SK-N-SH (cell line): ENCODE data around the gene AP4E1. TPM values are rescaled to one million over a fixed set of nuclear protein-coding genes. Genes with fewer than 3 reads are reported as not detected.

ENCODE experiments used
- CTCF ChIA-PET: fragments of 300-600, 350-600 bp; formaldehyde crosslinking; extraction: SDS; loops from one replicate; lab custom pipeline; 2021; lab: Yijun Ruan, JAX
- POLR2A ChIA-PET: fragments of 350-600 bp; sonication (Branson Sonifier 250); formaldehyde crosslinking; extraction: SDS; loops from one replicate; lab custom pipeline; 2020; ENCODE audit warnings: antibody characterized with exemption, inconsistent platforms; lab: Yijun Ruan, JAX
- DNase-seq: peaks from one replicate; pipeline ENCODE4 v3.0.0; 2012
- H2AFZ ChIP-seq: fragments of 200-600 bp; sonication (generic); 2 replicates; pipeline ENCODE4 v1.8.1; 2016; ENCODE audit warnings: antibody characterized with exemption, mild to moderate bottlenecking, low read depth
- H3F3A ChIP-seq: fragments of 200-600 bp; sonication (generic); replicated peaks from 2 replicates; pipeline ENCODE3; 2016; ENCODE audit warnings: antibody characterized with exemption, mild to moderate bottlenecking; ENCODE audit not compliant: insufficient read depth
- H3K27ac ChIP-seq, 2 experiments: fragments of 200-500 bp in 1 of 2; fragments of 200-600 bp in 1 of 2; sonication (Bioruptor generic) in 1 of 2; sonication (generic), shearing (Covaris generic) in 1 of 2; 2 replicates each; pipeline versions ENCODE4 v1.5.1 to v1.6.1; 2014 to 2016; ENCODE audit warnings: low read depth in 2 of 2, inconsistent platforms in 1 of 2, low read length in 1 of 2, mild to moderate bottlenecking in 1 of 2, mixed read lengths in 1 of 2
- H3K27me3 ChIP-seq: fragments of 200-600 bp; sonication (generic), shearing (Covaris generic); 2 replicates; pipeline ENCODE4 v1.6.1; 2016; ENCODE audit warnings: mixed run types; ENCODE audit not compliant: insufficient read depth
- H3K36me3 ChIP-seq, 2 experiments: fragments of 200-500 bp in 1 of 2; fragments of 200-600 bp in 1 of 2; sonication (Bioruptor generic) in 1 of 2; sonication (generic) in 1 of 2; replicated peaks in 1 of 2; 2 replicates each; pipeline versions ENCODE3 to v1.5.1; 2014 to 2016; ENCODE audit warnings: low read length in 1 of 2, mild to moderate bottlenecking in 1 of 2; ENCODE audit not compliant: insufficient read depth in 2 of 2, control insufficient read depth in 1 of 2
- H3K4me1 ChIP-seq, 2 experiments: fragments of 200-500 bp in 1 of 2; fragments of 200-600 bp in 1 of 2; sonication (Bioruptor generic) in 1 of 2; sonication (generic), shearing (Covaris generic) in 1 of 2; 2 replicates each; pipeline versions ENCODE4 v1.5.1 to v1.6.1; 2014 to 2016; ENCODE audit warnings: low read depth in 1 of 2, low read length in 1 of 2, mixed run types in 1 of 2; ENCODE audit not compliant: insufficient read depth in 2 of 2, control insufficient read depth in 1 of 2
- H3K4me2 ChIP-seq: fragments of 200-600 bp; sonication (generic), shearing (Covaris generic); 2 replicates; pipeline ENCODE4 v1.6.1; 2017; ENCODE audit warnings: mixed run types
- H3K4me3 ChIP-seq, 2 experiments: fragments of 200-500 bp in 1 of 2; fragments of 200-600 bp in 1 of 2; sonication (Bioruptor generic) in 1 of 2; sonication (generic), shearing (Covaris generic) in 1 of 2; 2 replicates each; pipeline versions ENCODE4 v1.5.1 to v1.8.1; 2014 to 2016; ENCODE audit warnings: low read depth in 2 of 2, inconsistent platforms in 1 of 2, low read length in 1 of 2, mild to moderate bottlenecking in 1 of 2, mixed read lengths in 1 of 2, moderate library complexity in 1 of 2
- H3K79me2 ChIP-seq: fragments of 200-600 bp; sonication (generic); 2 replicates; pipeline ENCODE4 v1.8.1; 2017; ENCODE audit warnings: mild to moderate bottlenecking; ENCODE audit not compliant: insufficient read depth
- H3K9ac ChIP-seq: fragments of 200-600 bp; sonication (generic); 2 replicates; pipeline ENCODE4 v1.6.1; 2017; ENCODE audit warnings: mixed run types
- H3K9me2 ChIP-seq: fragments of 200-600 bp; sonication (generic); 2 replicates; pipeline ENCODE4 v1.6.1; 2017; ENCODE audit warnings: mixed run types
- H3K9me3 ChIP-seq: fragments of 200-600 bp; sonication (generic); 2 replicates; pipeline ENCODE4 v1.6.1; 2017; ENCODE audit warnings: mixed run types, mild to moderate bottlenecking, moderate library complexity
- H4K20me1 ChIP-seq: fragments of 200-600 bp; sonication (generic); 2 replicates; pipeline ENCODE4 v1.6.1; 2017; ENCODE audit warnings: mild to moderate bottlenecking, mixed run types; ENCODE audit not compliant: insufficient read depth
- CTCF ChIP-seq: fragments of 200-600 bp; sonication (generic); IDR thresholded peaks from 2 replicates; pipeline ENCODE4 v1.6.1; 2017; ENCODE audit warnings: antibody characterized with exemption, mild to moderate bottlenecking, moderate library complexity
- EP300 ChIP-seq, 2 experiments: IDR thresholded peaks; 2 replicates each; pipeline versions ENCODE4 v1.4.0 to v1.6.1; 2012; ENCODE audit warnings: borderline replicate concordance in 1 of 2, low read depth in 1 of 2, low read length in 1 of 2
- FOSL2 ChIP-seq: IDR thresholded peaks from 2 replicates; pipeline ENCODE4 v1.4.0; 2012; ENCODE audit warnings: low read depth, mild to moderate bottlenecking, moderate library complexity, borderline replicate concordance
- FOXJ3 ChIP-seq: sonication (generic); formaldehyde crosslinking; IDR thresholded peaks from 2 replicates; pipeline ENCODE4 v1.5.1; 2020; ENCODE audit warnings: mild to moderate bottlenecking, missing genetic modification reagents
- GABPA ChIP-seq: IDR thresholded peaks from 2 replicates; pipeline ENCODE4 v1.4.0; 2012; ENCODE audit warnings: low read depth, mild to moderate bottlenecking
- GATA2 ChIP-seq: sonication (generic); formaldehyde crosslinking; IDR thresholded peaks from 2 replicates; pipeline ENCODE4 v1.5.0; 2020; ENCODE audit warnings: mild to moderate bottlenecking, missing genetic modification reagents
- NRF1 ChIP-seq: IDR thresholded peaks from 2 replicates; pipeline ENCODE4 v1.6.1; 2012; ENCODE audit warnings: low read depth, mild to moderate bottlenecking, low read length
- PBX3 ChIP-seq: IDR thresholded peaks from 2 replicates; pipeline ENCODE4; 2012
- POLR2AphosphoS5 ChIP-seq: IDR thresholded peaks from 2 replicates; pipeline ENCODE4 v1.6.1; 2012; ENCODE audit warnings: low read depth, low read length
- REST ChIP-seq: IDR thresholded peaks from 2 replicates; pipeline ENCODE4 v1.6.1; 2012; ENCODE audit warnings: mild to moderate bottlenecking, low read depth, low read length, moderate library complexity
- RFX5 ChIP-seq: IDR thresholded peaks from 2 replicates; pipeline ENCODE4 v1.6.1; 2012; ENCODE audit warnings: mild to moderate bottlenecking, improper control_type of control experiment, low read length
- RXRA ChIP-seq: IDR thresholded peaks from 2 replicates; pipeline ENCODE4 v1.4.0; 2012; ENCODE audit warnings: low read depth, mild to moderate bottlenecking, borderline replicate concordance
- USF1 ChIP-seq: IDR thresholded peaks from 2 replicates; pipeline ENCODE4 v1.4.0; 2012; ENCODE audit warnings: low read depth, borderline replicate concordance
- USF2 ChIP-seq: fragments of 150-350 bp; IDR thresholded peaks from 2 replicates; pipeline ENCODE4 v1.6.1; 2017; ENCODE audit warnings: antibody characterized with exemption, low read length, low read depth, borderline replicate concordance
- polyA plus RNA-seq, 3 experiments: library from polyadenylated mRNA; depleted of rRNA; stranded (reverse); fragments of >200 nt; gene quantifications; 2 replicates each; pipeline ENCODE4 v1.2.3, GENCODE V29; 2012

AP4E1 gene
- polyA plus RNA-seq, 1 of the 3 experiments (the other 2 are of a cell fraction): 1.6 TPM

GRCh38 chr15:50959717-50960116, 51.2 kb downstream of the AP4E1 start:
- no peak overlapping the region for H3K4me3 ChIP-seq
- no peak for DNase-seq
- TF ChIP-seq USF1 (no peak), GATA2 (CRISPR knock-in tag) (no peak), FOSL2 (no peak), RXRA (no peak), NRF1 (no peak), PBX3 (no peak), USF2 (no peak), FOXJ3 (no peak), POLR2AphosphoS5 (no peak), RFX5 (no peak), GABPA (no peak), EP300 (IDR thresholded peaks at IDR 0.05; ENCODE audit: borderline replicate concordance in 1 of 2, low read depth in 1 of 2, low read length in 1 of 2) (no peak), REST (no peak), CTCF (no peak)
- H3K27me3 ChIP-seq: no peaks in the 10 kb centered on the region
- ChIA-PET POLR2A (no interaction called here), CTCF (interaction anchor here (0.6 to 1.2 kb wide), 2 partner anchors 17 to 1268 kb away, joined by 3 read pairs; no protein-coding TSS in a partner anchor)
- peaks cover 8% of the 10 kb centered on the region for H3F3A ChIP-seq
- peaks cover 28% of the 10 kb centered on the region for H3K9me3 ChIP-seq
- H3K79me2 ChIP-seq: no peaks in the 10 kb centered on the region
- H3K9ac ChIP-seq: no peak overlapping the region
- no peaks in the 10 kb centered on the region for H3K9me2 ChIP-seq
- no peaks in the 10 kb centered on the region for H4K20me1 ChIP-seq
- no peak overlapping the region for H3K27ac ChIP-seq
- no peak overlapping the region for H3K4me2 ChIP-seq
- H2AFZ ChIP-seq: no peak overlapping the region
- no peaks in the 10 kb centered on the region for H3K4me1 ChIP-seq
- peaks cover 40 to 81% of the 10 kb centered on the region in 2 experiments for H3K36me3 ChIP-seq
